Cardiac fibroblast (primary cell): ENCODE results near the gene TBC1D24.
"Not testable (repeated sequence)": the region's sequence is repeated elsewhere in the genome, so short reads cannot be mapped to it uniquely, and the experiment has no call there.

Experiments
- DNase-seq, 2 donors: peaks; one replicate each; pipeline versions ENCODE4 v3.0.0 to v3.0.0-alpha.2; 2010; ENCODE audit warnings: low read depth in 2 of 2
- H3K4me3 ChIP-seq, 2 donors: replicated peaks in 1 of 2; 1 replicate in 1 of 2; 2 replicates in 1 of 2; pipeline ENCODE4 v1.5.1; 2011; ENCODE audit warnings: low read depth in 2 of 2, low read length in 2 of 2, mild to moderate bottlenecking in 2 of 2, moderate library complexity in 1 of 2
- CTCF ChIP-seq: IDR thresholded peaks from one replicate; pipeline ENCODE4 v1.5.1; 2011; ENCODE audit warnings: low read depth, mild to moderate bottlenecking, low read length, inconsistent platforms

The TBC1D24 gene

GRCh38 chr16:2429034-2429770 lies 45.7 kb upstream of the TBC1D24 start, which contains the start of gene CCNF:
CCNF (plus strand) TSS chr16:2429447; CDS start chr16:2429482, 35 bp downstream.
- peak within 1 kb of the TSS; percentile 66 to 75 for H3K4me3 ChIP-seq
- DNase-seq = peak; percentile 94 to 97
- no peak for TF ChIP-seq CTCF

GRCh38 chr16:2429771-2430663 lies 44.9 kb upstream of the TBC1D24 start:
- peak overlapping the region; percentile 57 to 74 for H3K4me3 ChIP-seq
- peak; percentile 26 to 40 for DNase-seq
- TF ChIP-seq CTCF = no peak

GRCh38 chr16:2432286-2432685 lies 42.6 kb upstream of the TBC1D24 start:
- TF ChIP-seq CTCF = no peak
- no peak overlapping the region for H3K4me3 ChIP-seq
- DNase-seq = no peak

DNA sequence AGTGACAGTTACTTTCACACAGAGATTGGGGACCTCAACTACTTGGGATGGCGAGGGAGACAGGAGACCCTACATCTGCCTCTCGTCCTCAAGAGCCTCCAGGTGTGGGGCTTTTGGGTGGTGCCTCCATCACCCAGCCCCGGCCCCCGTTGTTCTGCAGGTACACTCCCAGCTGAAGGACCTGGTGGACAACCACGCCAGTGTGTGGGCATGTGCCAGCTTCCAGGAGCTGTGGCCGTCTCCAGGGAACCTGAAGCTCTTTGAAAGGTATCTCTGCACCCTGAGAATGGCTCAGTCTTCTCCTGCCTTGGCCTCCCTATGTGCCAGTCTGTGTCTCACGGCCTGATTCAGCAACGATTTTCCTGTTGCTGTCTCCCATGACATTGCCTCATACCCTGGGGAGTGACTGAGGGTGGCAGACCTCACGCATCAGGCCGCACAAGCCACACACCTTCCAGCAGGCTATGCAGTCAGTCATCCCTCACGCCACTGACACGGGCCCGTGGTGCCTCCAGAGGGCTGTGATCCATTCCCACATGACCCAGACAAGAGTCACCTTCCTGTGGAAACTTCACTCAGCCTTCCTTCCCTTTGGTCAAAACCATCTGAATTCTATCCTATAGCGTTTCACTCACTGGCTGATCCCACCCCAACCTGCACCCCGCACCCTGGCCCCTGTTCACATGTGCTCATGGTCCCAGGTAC lies 42.0 kb upstream of the TBC1D24 start:
- no peak overlapping the region for H3K4me3 ChIP-seq
- DNase-seq = no peak
- no peak for TF ChIP-seq CTCF

DNA sequence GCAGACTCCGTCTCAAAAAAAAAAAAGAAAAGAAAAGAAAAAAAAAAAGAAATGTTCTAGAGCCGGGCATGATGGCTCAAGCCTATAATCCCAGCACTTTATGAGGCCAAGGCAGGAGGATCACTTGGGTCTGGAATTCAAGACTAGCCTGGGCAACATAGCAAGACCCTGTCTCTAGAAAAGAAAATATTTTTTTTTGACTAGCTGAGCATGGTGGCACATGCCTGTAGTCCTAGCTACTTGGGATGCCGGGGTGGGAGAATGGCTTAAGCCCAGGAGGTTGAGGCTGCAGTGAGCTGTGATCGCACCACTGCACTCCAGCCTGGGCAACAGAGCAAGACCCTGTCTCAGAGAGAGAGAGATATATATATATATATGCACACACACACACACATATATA lies 39.7 kb upstream of the TBC1D24 start:
- not testable (repeated sequence) for DNase-seq, H3K4me3 ChIP-seq

GRCh38 chr16:2436110-2436509 lies 38.8 kb upstream of the TBC1D24 start:
- no peak for DNase-seq
- TF ChIP-seq CTCF = no peak
- no peak overlapping the region for H3K4me3 ChIP-seq
